Loucy (cell line): Measurements from ENCODE around the gene AGO4.

Experiments used
- H2AFZ ChIP-seq: fragments of 200-600 bp; sonication (generic); 2 replicates; pipeline ENCODE4 v1.6.0; 2016; ENCODE audit warnings: antibody characterized with exemption, mild to moderate bottlenecking, low read length, moderate library complexity
- H3F3A ChIP-seq: fragments of 200-600 bp; 2 replicates; pipeline ENCODE4 v1.6.0; 2016; ENCODE audit warnings: antibody characterized with exemption, low read depth, mild to moderate bottlenecking
- H3K27me3 ChIP-seq: fragments of 200-600 bp; sonication (generic); 2 replicates; pipeline ENCODE4 v1.6.1; 2014; ENCODE audit warnings: low read length, mild to moderate bottlenecking; ENCODE audit not compliant: insufficient read depth, poor library complexity, severe bottlenecking
- H3K36me3 ChIP-seq: fragments of 200-600 bp; sonication (generic); 2 replicates; pipeline ENCODE4 v1.6.1; 2016; ENCODE audit warnings: low read length; ENCODE audit not compliant: insufficient read depth
- H3K4me1 ChIP-seq: fragments of 200-600 bp; sonication (generic); 2 replicates; pipeline ENCODE4 v1.5.1; 2014; ENCODE audit warnings: low read length, mild to moderate bottlenecking; ENCODE audit not compliant: insufficient read depth, poor library complexity, severe bottlenecking
- H3K4me2 ChIP-seq: fragments of 200-600 bp; sonication (generic); 2 replicates; pipeline ENCODE4 v1.6.0; 2014; ENCODE audit warnings: antibody characterized with exemption, low read length, low read depth, mild to moderate bottlenecking; ENCODE audit not compliant: poor library complexity, severe bottlenecking
- H3K4me3 ChIP-seq: fragments of 200-600 bp; sonication (generic); 2 replicates; pipeline ENCODE4 v1.5.1; 2014; ENCODE audit warnings: low read length, mild to moderate bottlenecking, mixed read lengths; ENCODE audit not compliant: poor library complexity, severe bottlenecking
- H3K79me2 ChIP-seq: fragments of 200-600 bp; sonication (generic); 2 replicates; pipeline ENCODE4 v1.6.1; 2014; ENCODE audit warnings: low read length; ENCODE audit not compliant: insufficient read depth
- H3K9ac ChIP-seq: fragments of 200-600 bp; sonication (generic); 2 replicates; pipeline ENCODE4 v1.6.0; 2014; ENCODE audit warnings: mild to moderate bottlenecking, low read depth, low read length, moderate library complexity; ENCODE audit not compliant: poor library complexity, severe bottlenecking
- H3K9me2 ChIP-seq: fragments of 200-600 bp; sonication (generic); replicated peaks from 2 replicates; pipeline ENCODE4 v1.6.1; 2016; ENCODE audit warnings: low read depth, low read length, mixed read lengths
- H3K9me3 ChIP-seq: fragments of 200-600 bp; sonication (generic); 2 replicates; pipeline ENCODE4 v1.6.1; 2014; ENCODE audit warnings: mild to moderate bottlenecking, antibody characterized with exemption, low read length, low read depth; ENCODE audit not compliant: insufficient read depth
- H4K20me1 ChIP-seq: fragments of 200-600 bp; sonication (generic); 2 replicates; pipeline ENCODE4 v1.6.0; 2014; ENCODE audit warnings: antibody characterized with exemption, low read length, mild to moderate bottlenecking; ENCODE audit not compliant: insufficient read depth, poor library complexity, severe bottlenecking
- EZH2phosphoT487 ChIP-seq: fragments of 200-600 bp; IDR thresholded peaks from 2 replicates; pipeline ENCODE4 v1.6.1; 2018; ENCODE audit warnings: antibody characterized with exemption, mild to moderate bottlenecking, moderate library complexity, borderline replicate concordance
- TF ChIP-seq, protein P1 (sequence below): fragments of 200-600 bp; sonication (generic); conservative IDR thresholded peaks from 2 replicates; pipeline ENCODE4 v1.5.1; 2014; ENCODE audit warnings: mild to moderate bottlenecking, antibody characterized with exemption, low read length

Gene AGO4

GRCh38 chr1:35807614-35808449, at the start of gene AGO4:
Gene AGO4 (plus strand): TSS chr1:35808016. CDS start chr1:35808417, 401 bp downstream.
- no peaks in the 10 kb centered on the region for H3K27me3 ChIP-seq
- peaks cover 34% of the 10 kb centered on the region for H3K4me1 ChIP-seq
- peaks cover 20% of the 10 kb centered on the region; the same call in 1 of the 2 replicates for H3K79me2 ChIP-seq
- peaks cover 6% of the 10 kb centered on the region; the same call in 1 of the 2 replicates for H3F3A ChIP-seq
- H3K36me3 ChIP-seq = no peaks in the 10 kb centered on the region
- peak within 1 kb of the TSS; percentile 88 for H3K4me3 ChIP-seq
- no peak for TF ChIP-seq EZH2phosphoT487
- TF ChIP-seq, protein P1, sequence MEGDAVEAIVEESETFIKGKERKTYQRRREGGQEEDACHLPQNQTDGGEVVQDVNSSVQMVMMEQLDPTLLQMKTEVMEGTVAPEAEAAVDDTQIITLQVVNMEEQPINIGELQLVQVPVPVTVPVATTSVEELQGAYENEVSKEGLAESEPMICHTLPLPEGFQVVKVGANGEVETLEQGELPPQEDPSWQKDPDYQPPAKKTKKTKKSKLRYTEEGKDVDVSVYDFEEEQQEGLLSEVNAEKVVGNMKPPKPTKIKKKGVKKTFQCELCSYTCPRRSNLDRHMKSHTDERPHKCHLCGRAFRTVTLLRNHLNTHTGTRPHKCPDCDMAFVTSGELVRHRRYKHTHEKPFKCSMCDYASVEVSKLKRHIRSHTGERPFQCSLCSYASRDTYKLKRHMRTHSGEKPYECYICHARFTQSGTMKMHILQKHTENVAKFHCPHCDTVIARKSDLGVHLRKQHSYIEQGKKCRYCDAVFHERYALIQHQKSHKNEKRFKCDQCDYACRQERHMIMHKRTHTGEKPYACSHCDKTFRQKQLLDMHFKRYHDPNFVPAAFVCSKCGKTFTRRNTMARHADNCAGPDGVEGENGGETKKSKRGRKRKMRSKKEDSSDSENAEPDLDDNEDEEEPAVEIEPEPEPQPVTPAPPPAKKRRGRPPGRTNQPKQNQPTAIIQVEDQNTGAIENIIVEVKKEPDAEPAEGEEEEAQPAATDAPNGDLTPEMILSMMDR = no peak
- peak within 1 kb of the TSS; percentile 94 for H2AFZ ChIP-seq
- H3K9me3 ChIP-seq = no peaks in the 10 kb centered on the region
- no peaks in the 10 kb centered on the region for H3K9me2 ChIP-seq
- peak within 1 kb of the TSS; percentile 90 for H3K9ac ChIP-seq
- peak within 1 kb of the TSS; percentile 83 for H3K4me2 ChIP-seq
- H4K20me1 ChIP-seq = peaks cover 4% of the 10 kb centered on the region

- Histone ChIP-seq H4K20me1 (peaks cover 8% of the 10 kb centered on the region), H3K4me1 (peaks cover 40% of the 10 kb centered on the region), H3F3A (no peaks in the 10 kb centered on the region; the same call in 1 of the 2 replicates), H3K4me2 (peak overlapping the region; percentile 65), H3K9me2 (no peaks in the 10 kb centered on the region), H3K9ac (peak overlapping the region; percentile 33), H3K4me3 (peak overlapping the region; percentile 39), H3K9me3 (no peaks in the 10 kb centered on the region), H3K79me2 (peaks cover 55% of the 10 kb centered on the region), H2AFZ (no peak overlapping the region), H3K36me3 (peaks cover 34% of the 10 kb centered on the region; the same call in 1 of the 2 replicates), H3K27me3 (no peaks in the 10 kb centered on the region)
- TF ChIP-seq EZH2phosphoT487 = no peak
These were observed 45.7 kb upstream of the AGO4 start for GRCh38 chr1:35762141-35762540.

- Histone ChIP-seq H3K36me3 (peaks cover 34% of the 10 kb centered on the region; the same call in 1 of the 2 replicates), H3K9me2 (no peaks in the 10 kb centered on the region), H3F3A (no peaks in the 10 kb centered on the region; the same call in 1 of the 2 replicates), H3K27me3 (no peaks in the 10 kb centered on the region), H4K20me1 (peaks cover 11% of the 10 kb centered on the region), H2AFZ (no peak overlapping the region), H3K4me3 (peak overlapping the region; percentile 39), H3K9ac (peak overlapping the region; percentile 33), H3K4me1 (peaks cover 46% of the 10 kb centered on the region), H3K4me2 (peak overlapping the region; percentile 65), H3K79me2 (peaks cover 61% of the 10 kb centered on the region), H3K9me3 (no peaks in the 10 kb centered on the region)
- TF ChIP-seq, protein P1 = no peak
- TF ChIP-seq EZH2phosphoT487 = no peak
These were observed 44.6 kb upstream of the AGO4 start for GRCh38 chr1:35763201-35763600.
